Colonic mucosa (tissue), 4 donors: Measurements from ENCODE around the gene BRCA2. TPM values are rescaled to one million over a fixed set of nuclear protein-coding genes. Genes with fewer than 3 reads are reported as not detected.

Source experiments
- DNase-seq: peaks from one replicate; pipeline ENCODE4 v3.0.0-alpha.2; 2020
- H3K27ac ChIP-seq: fragments of 200-600 bp; one replicate; pipeline ENCODE4 v1.8.0; 2021
- H3K27me3 ChIP-seq: fragments of 200-600 bp; one replicate; pipeline ENCODE4 v1.8.0; 2021
- H3K36me3 ChIP-seq: fragments of 200-600 bp; one replicate; pipeline ENCODE4 v1.8.0; 2021
- H3K4me1 ChIP-seq: fragments of 200-600 bp; one replicate; pipeline ENCODE4 v1.8.0; 2021; ENCODE audit warnings: mild to moderate bottlenecking
- H3K4me3 ChIP-seq: fragments of 200-600 bp; one replicate; pipeline ENCODE4 v1.8.0; 2021
- H3K9ac ChIP-seq, 2 donors: one replicate each; pipeline ENCODE4 v1.7.0; 2013; ENCODE audit warnings: control low read depth in 2 of 2, low read depth in 2 of 2, low read length in 2 of 2
- H3K9me3 ChIP-seq: fragments of 200-600 bp; one replicate; pipeline ENCODE4 v1.8.0; 2021
- CTCF ChIP-seq: fragments of 200-600 bp; IDR thresholded peaks from one replicate; pipeline ENCODE4 v1.8.0; 2022; ENCODE audit warnings: antibody characterized with exemption, mild to moderate bottlenecking
- intact Hi-C: fragments of 100-400 bp; cut with DNase I; formaldehyde crosslinking; loops from one replicate; pipeline ENCODE4 v1.14.1; 2022
- total RNA-seq, 2 donors: library from RNA; stranded (reverse); fragmentation: NEBNext Ultra II Directional in 1 of 2; extraction: Animal tissue kit (Norgen Biotek cat#: 25700) in 1 of 2; gene quantifications; one replicate each; pipeline ENCODE4 v1.2.1, GENCODE V29; 2021
- donor health status: healthy.
- donor health status: DM: no; HTN: no; CAD: no.
- donor health status: DM: no; HTN: no; CAD: no.

BRCA2 gene
- total RNA-seq, 2 donors from 2014 or later: 4.8 to 12.1 TPM

DNA sequence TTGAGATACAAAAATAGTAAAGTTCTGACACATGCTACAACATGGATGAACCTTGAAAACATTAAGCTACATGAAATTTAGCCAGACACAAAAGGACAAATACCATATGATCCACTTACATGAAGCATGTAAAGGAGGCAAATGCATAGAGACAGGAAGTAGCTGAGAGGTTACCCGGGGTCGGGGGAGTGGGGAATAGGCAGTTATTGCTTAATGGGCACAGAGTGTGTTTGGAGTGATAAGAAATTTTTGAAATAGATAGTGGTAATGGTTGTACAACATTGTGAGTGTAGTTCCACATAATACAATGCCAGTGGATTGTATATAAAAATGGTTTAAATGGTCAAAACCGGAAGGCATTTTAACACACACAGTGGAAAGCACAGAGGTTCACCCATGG, 108.3 kb downstream of the BRCA2 start:
- Histone ChIP-seq H3K4me1 (no peaks in the 10 kb centered on the region), H3K36me3 (no peaks in the 10 kb centered on the region), H3K9me3 (no peaks in the 10 kb centered on the region), H3K4me3 (no peak overlapping the region), H3K9ac (no peak overlapping the region), H3K27ac (no peak overlapping the region), H3K27me3 (no peaks in the 10 kb centered on the region)
- intact Hi-C loops: no loop called here
- TF ChIP-seq CTCF: no peak
- no peak for DNase-seq

DNA sequence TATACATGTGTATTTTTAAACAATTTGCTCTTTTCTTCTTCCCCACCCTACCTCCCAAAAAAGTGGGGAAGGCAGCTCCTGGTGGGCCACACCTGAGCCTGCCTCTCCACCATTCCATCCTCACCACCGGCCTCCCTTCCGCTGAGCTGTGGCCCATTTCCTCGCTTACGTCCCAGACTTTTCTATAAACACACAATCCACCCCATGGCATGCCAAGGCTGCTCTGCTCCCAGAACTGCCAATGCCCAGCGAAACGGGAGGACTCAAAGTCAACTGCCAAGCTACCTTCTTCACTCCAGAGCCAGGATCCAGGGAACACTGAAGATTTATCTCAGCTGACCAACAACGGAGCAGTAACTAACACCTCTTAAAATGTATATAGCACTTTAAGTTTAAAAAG, 109.8 kb downstream of the BRCA2 start:
- TF ChIP-seq CTCF: no peak
- Histone ChIP-seq H3K4me3 (no peak overlapping the region), H3K27ac (no peak overlapping the region), H3K27me3 (no peaks in the 10 kb centered on the region), H3K36me3 (no peaks in the 10 kb centered on the region), H3K9me3 (no peaks in the 10 kb centered on the region), H3K9ac (no peak overlapping the region), H3K4me1 (no peaks in the 10 kb centered on the region)
- intact Hi-C loops: no loop called here
- no peak for DNase-seq

- Histone ChIP-seq H3K4me3 (peak overlapping the region; percentile 71), H3K36me3 (no peaks in the 10 kb centered on the region), H3K9ac (peak overlapping the region; percentile 89 to 90), H3K4me1 (no peaks in the 10 kb centered on the region), H3K27me3 (no peaks in the 10 kb centered on the region), H3K27ac (peak overlapping the region; percentile 86), H3K9me3 (no peaks in the 10 kb centered on the region)
- intact Hi-C loops: no loop called here
- TF ChIP-seq CTCF: no peak
- peak; percentile 43 for DNase-seq
These were observed 111.1 kb downstream of the BRCA2 start for GRCh38 chr13:32426191-32426989.

DNA sequence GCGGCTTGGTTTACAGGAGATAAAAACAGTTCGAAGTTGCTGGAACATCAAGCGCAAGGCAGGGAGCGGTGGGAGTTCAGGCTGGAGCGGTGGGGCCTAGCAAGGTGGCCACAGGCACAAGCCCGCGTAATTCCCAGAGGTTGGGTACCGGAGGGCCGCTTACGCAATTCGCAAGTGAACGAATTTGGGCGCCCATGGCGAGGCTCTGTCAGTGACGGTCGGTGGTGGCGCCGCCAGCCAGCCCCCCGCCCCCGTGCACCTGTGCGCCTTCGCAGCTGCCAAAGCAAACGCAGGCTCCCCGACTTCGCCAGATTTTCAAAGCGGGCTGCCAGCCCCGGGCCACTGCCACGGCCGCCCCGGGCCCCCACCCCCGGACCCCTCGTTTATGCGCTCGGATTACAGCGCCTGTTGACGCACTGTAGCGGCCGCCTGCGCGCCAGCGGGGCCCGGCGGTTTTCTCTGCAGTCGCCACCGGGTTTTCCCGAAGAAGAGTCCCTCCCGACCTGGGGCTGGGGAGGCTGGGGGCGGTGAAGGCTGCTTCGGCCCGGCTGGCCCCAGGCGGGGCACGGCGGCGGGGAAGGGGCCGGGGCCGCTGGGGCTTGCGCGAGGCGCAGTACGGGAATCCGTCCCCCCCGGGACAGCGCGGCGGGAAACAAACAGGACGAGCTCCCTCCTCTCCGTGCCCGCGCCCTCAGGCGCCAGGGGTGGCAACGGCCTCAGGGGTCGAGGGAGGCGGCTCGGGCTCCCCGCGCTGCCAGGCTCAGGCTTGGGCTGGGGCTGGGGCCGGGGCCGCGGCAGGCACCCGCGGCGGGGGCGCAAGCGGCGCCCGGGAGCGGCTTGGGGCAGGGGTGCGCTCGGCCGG, 111.9 kb downstream of the BRCA2 start:
- intact Hi-C loops: no loop called here
- Histone ChIP-seq H3K9me3 (no peaks in the 10 kb centered on the region), H3K27me3 (no peaks in the 10 kb centered on the region), H3K4me1 (no peaks in the 10 kb centered on the region), H3K4me3 (peak overlapping the region; percentile 71), H3K36me3 (no peaks in the 10 kb centered on the region), H3K27ac (peak overlapping the region; percentile 86), H3K9ac (peak overlapping the region; percentile 89 to 90)
- peak; percentile 52 for DNase-seq
- no peak for TF ChIP-seq CTCF

DNA sequence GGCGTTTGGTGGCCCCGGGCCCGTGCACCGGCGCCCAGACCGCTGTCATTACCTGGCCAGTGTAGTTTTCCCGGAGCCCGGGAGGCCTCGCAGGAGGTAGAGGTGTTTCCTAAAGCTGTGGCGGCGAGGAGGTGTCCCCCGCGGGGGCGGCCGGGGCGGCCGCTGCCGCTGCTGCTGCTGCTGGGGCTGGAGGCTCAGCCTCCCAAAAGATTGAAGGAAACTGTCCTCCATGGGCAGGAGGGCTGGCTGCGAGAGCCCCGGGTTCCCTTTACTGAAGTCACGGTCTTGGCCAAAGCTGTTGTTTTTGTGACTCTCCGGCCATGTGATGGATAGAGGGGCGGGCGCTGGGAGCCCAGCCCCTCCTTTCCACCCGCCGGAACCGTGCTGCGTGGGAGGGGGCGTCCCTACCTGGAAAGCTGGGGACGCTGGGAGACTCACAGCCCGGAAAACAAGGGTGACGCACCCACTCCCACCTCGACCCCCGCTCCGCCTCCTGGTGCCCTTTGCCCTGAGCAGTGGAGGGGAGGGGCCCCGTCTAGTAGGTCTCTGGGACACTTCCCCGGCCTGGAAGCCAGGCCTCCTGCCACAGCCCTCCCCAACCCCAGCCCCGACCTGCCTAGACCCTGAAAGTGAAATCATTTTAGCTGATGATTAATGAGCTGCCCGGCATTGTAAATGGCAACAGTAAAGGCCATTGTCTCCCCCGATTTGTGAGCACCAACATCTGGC, 112.7 kb downstream of the BRCA2 start, which contains the start of gene N4BP2L1:
Gene N4BP2L1 (minus strand): TSS at position 279 of the 729 bp plus-strand sequence. CDS start 48 bp downstream, at position 231.
- intact Hi-C loops: no loop called here
- H3K4me3 ChIP-seq: peak within 1 kb of the TSS; percentile 71
- H3K9me3 ChIP-seq: no peaks in the 10 kb centered on the region
- DNase-seq: peak; percentile 80
- peak within 1 kb of the TSS; percentile 89 to 90 for H3K9ac ChIP-seq
- H3K27me3 ChIP-seq: no peaks in the 10 kb centered on the region
- TF ChIP-seq CTCF: no peak
- H3K27ac ChIP-seq: peak within 1 kb of the TSS; percentile 86
- H3K36me3 ChIP-seq: no peaks in the 10 kb centered on the region
- no peaks in the 10 kb centered on the region for H3K4me1 ChIP-seq
